GM12865 (cell line): ENCODE data around the gene RETNLB.

Experiments
- DNase-seq: peaks from one replicate; pipeline ENCODE4 v3.0.0; 2010; ENCODE audit warnings: low read depth
- H3K4me3 ChIP-seq: 2 replicates; pipeline ENCODE4 v1.5.1; 2011; ENCODE audit warnings: mild to moderate bottlenecking, low read depth, low read length, control low read depth
- CTCF ChIP-seq: IDR thresholded peaks from 2 replicates; pipeline ENCODE4 v1.5.1; 2011; ENCODE audit warnings: low read length, control low read depth, low read depth, inconsistent platforms; ENCODE audit not compliant: insufficient read depth; ENCODE audit errors: missing control alignments

The RETNLB gene

GRCh38 chr3:108728105-108728504 lies 29.1 kb downstream of the RETNLB start:
- no peak for DNase-seq
- no peak overlapping the region for H3K4me3 ChIP-seq
- TF ChIP-seq CTCF = no peak

- no peak for TF ChIP-seq CTCF
- no peak for DNase-seq
- no peak overlapping the region for H3K4me3 ChIP-seq
Measured at GRCh38 chr3:108724101-108724500, 33.1 kb downstream of the RETNLB start.

GRCh38 chr3:108722724-108723123 lies 34.5 kb downstream of the RETNLB start:
- TF ChIP-seq CTCF = no peak
- no peak overlapping the region for H3K4me3 ChIP-seq
- DNase-seq = no peak

GRCh38 chr3:108719178-108719806 lies 37.9 kb downstream of the RETNLB start:
- no peak overlapping the region for H3K4me3 ChIP-seq
- no peak for TF ChIP-seq CTCF
- no peak for DNase-seq

GRCh38 chr3:108718454-108718853 lies 38.8 kb downstream of the RETNLB start:
- no peak overlapping the region for H3K4me3 ChIP-seq
- no peak for TF ChIP-seq CTCF
- DNase-seq = no peak

GRCh38 chr3:108713816-108714215 lies 43.4 kb downstream of the RETNLB start:
- no peak for DNase-seq
- TF ChIP-seq CTCF = no peak
- H3K4me3 ChIP-seq = no peak overlapping the region

- DNase-seq = no peak
- no peak for TF ChIP-seq CTCF
- H3K4me3 ChIP-seq = no peak overlapping the region
Measured at GRCh38 chr3:108713009-108713516, 44.1 kb downstream of the RETNLB start.
